Spleen (tissue), 11 donors: Measurements from ENCODE around the gene SPATC1L. TPM values are rescaled to one million over a fixed set of nuclear protein-coding genes. Genes with fewer than 3 reads are reported as not detected.
A peak's percentile ranks its signal among the peaks of the same experiment; 100 is the strongest.

Experiments used
- DNase-seq: peaks from one replicate; pipeline ENCODE4 v3.0.0-alpha.2; 2020
- H3K27ac ChIP-seq, 8 donors: fragments of 200-600 bp; sonication (generic) in 7 of 8; 1 replicate in 4 of 8; 2 replicates in 4 of 8; pipeline versions ENCODE4 v1.5.0 to v1.8.0; 2016 to 2021; ENCODE audit warnings: inconsistent platforms in 4 of 8, mild to moderate bottlenecking in 4 of 8, moderate library complexity in 1 of 8
- H3K27me3 ChIP-seq, 7 donors: fragments of 200-600 bp; sonication (generic) in 6 of 7; replicated peaks in 1 of 7; 1 replicate in 4 of 7; 2 replicates in 3 of 7; pipeline versions ENCODE4 v1.5.0 to v1.8.0; 2016 to 2021; ENCODE audit warnings: inconsistent platforms in 3 of 7, mild to moderate bottlenecking in 1 of 7
- H3K36me3 ChIP-seq, 6 donors: fragments of 200-600 bp; sonication (generic) in 5 of 6; 1 replicate in 4 of 6; 2 replicates in 2 of 6; pipeline versions ENCODE4 v1.5.0 to v1.8.0; 2016 to 2021; ENCODE audit warnings: inconsistent platforms in 2 of 6
- H3K4me1 ChIP-seq, 6 donors: fragments of 200-600 bp; sonication (generic) in 5 of 6; 1 replicate in 3 of 6; 2 replicates in 3 of 6; pipeline versions ENCODE4 v1.5.0 to v1.8.0; 2016 to 2021; ENCODE audit warnings: inconsistent platforms in 3 of 6
- H3K4me3 ChIP-seq, 8 donors: fragments of 200-600 bp; sonication (generic) in 7 of 8; 1 replicate in 4 of 8; 2 replicates in 4 of 8; pipeline versions ENCODE4 v1.5.0 to v1.8.0; 2016 to 2021; ENCODE audit warnings: inconsistent platforms in 4 of 8, mild to moderate bottlenecking in 4 of 8, moderate library complexity in 2 of 8
- H3K9me3 ChIP-seq, 8 donors: fragments of 200-600 bp; sonication (generic) in 7 of 8; 1 replicate in 4 of 8; 2 replicates in 4 of 8; pipeline versions ENCODE4 v1.5.0 to v1.8.0; 2016 to 2021; ENCODE audit warnings: inconsistent platforms in 4 of 8
- CTCF ChIP-seq, 11 experiments: fragments of 200-600 bp in 7 of 11; fragments of 450-650 bp in 4 of 11; sonication (generic) in 4 of 11; IDR thresholded peaks in 8 of 11; conservative IDR thresholded peaks in 3 of 11; 1 replicate in 7 of 11; 2 replicates in 4 of 11; pipeline versions ENCODE4 v1.4.0 to v1.8.0; 2016 to 2021; ENCODE audit warnings: antibody characterized with exemption in 11 of 11, inconsistent platforms in 4 of 11, mild to moderate bottlenecking in 1 of 11
- POLR2A ChIP-seq, 3 donors: fragments of 450-650 bp; IDR thresholded peaks; one replicate each; pipeline ENCODE4 v1.5.1; 2017; ENCODE audit warnings: antibody characterized with exemption in 3 of 3, mild to moderate bottlenecking in 1 of 3
- POLR2AphosphoS5 ChIP-seq, 3 donors: sonication (generic); formaldehyde crosslinking; IDR thresholded peaks; one replicate each; pipeline ENCODE4 v1.5.1; 2017; ENCODE audit warnings: antibody characterized with exemption in 3 of 3
- WGBS, 5 donors: extraction: QIAGEN DNeasy Blood & Tissue Kit in 3 of 5; methylation state at CpG; one replicate each; pipeline versions ENCODE4 v1.1.5 to v1.1.7; 2013 to 2018; 5-methylcytosine and 5-hydroxymethylcytosine counted together
- intact Hi-C: fragments of 100-400 bp; cut with DNase I; formaldehyde crosslinking; loops from one replicate; pipeline ENCODE4 v1.15.0; 2023; ENCODE audit warnings: low total_unique reads
- polyA plus RNA-seq, 3 donors: library from polyadenylated mRNA; stranded (reverse); fragments of 200-250 nt; gene quantifications; one replicate each; pipeline ENCODE4 v1.2.1, GENCODE V29; 2013
- total RNA-seq, 7 donors: library from RNA; depleted of rRNA in 3 of 7; stranded (reverse); fragments of >200 nt in 3 of 7; fragmentation: NEBNext Ultra II Directional in 4 of 7; extraction: Animal tissue kit (Norgen Biotek cat#: 25700) in 4 of 7; gene quantifications; one replicate each; pipeline versions ENCODE4 v1.1.0 to v1.2.1, GENCODE V29; 2016 to 2021
- donor health status: healthy with polysubstance abuse.
- donor health status: DM: no; HTN: no; CAD: no; lungs with moderate emphysema.
- donor health status: DM: no; HTN: no; CAD: no.
- donor health status: Bipolar disorder and iron deficiency.
- donor health status: healthy.
- donor health status: DM: no; HTN: no; CAD: no.
- donor health status: DM: yes; HTN: yes; CAD: no.

Gene SPATC1L
- total and polyA plus RNA-seq, 10 donors: 4.4 to 13.4 (median 9.8) TPM

GRCh38 chr21:46214478-46215340 is 30.4 kb upstream of the SPATC1L start:
- H3K9me3 ChIP-seq: no peaks in the 10 kb centered on the region
- H3K4me3 ChIP-seq: no peak overlapping the region
- WGBS, 5 donors: 95 to 98% (median 96%) methylated on average over 19 to 27 of the region's 27 CpGs
- no peaks in the 10 kb centered on the region for H3K4me1 ChIP-seq
- H3K27me3 ChIP-seq: no peaks in the 10 kb centered on the region
- TF ChIP-seq POLR2A (IDR thresholded peaks at IDR 0.05) (no peak), POLR2AphosphoS5 (IDR thresholded peaks at IDR 0.05) (no peak), CTCF (IDR thresholded peaks at IDR 0.05 in 8 of 11, conservative IDR thresholded peaks at IDR 0.05 in 3 of 11) (no peak)
- H3K36me3 ChIP-seq: peaks cover 0 to 96% (median 25%) of the 10 kb centered on the region in 6 donors
- no peak overlapping the region for H3K27ac ChIP-seq
- DNase-seq: peak; percentile 62
- intact Hi-C loops: no loop called here

DNA sequence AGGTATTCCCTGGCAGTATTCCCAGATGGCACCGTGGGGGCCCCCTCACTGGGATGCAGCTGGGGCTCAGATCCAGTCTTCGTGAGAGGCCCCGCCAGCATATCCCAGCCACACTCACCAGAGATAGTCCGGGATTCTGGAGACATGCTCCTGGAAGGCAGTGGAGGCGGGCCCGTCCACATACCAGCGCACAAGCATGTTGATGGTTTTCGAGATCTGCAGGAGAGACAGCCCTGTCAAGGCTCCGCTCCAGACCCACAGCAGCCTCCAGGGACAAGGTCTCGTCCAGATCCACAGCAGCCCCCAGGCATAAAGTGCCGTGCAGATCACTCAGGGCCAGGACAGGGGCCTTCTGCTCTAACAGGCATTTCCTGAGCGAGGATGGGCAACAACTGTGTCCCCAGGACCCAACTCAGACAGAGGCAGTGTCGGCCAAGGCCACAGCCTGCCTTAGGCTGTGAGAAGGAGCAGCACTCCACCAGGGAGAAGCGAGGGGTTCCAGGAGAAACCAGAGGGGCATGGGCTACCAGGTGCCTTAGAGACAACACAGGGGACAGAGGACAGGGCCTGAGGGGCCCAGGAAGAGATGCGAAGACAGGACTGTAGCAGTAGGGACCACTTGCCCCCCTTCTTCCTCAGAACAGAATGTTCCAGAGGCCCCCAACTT is 29.5 kb upstream of the SPATC1L start:
- WGBS, 5 donors: 93 to 98% (median 94%) methylated on average over 6 to 15 of the region's 15 CpGs
- H3K36me3 ChIP-seq: peaks cover 0 to 96% (median 26%) of the 10 kb centered on the region in 6 donors
- H3K27ac ChIP-seq: no peak overlapping the region
- H3K4me3 ChIP-seq: no peak overlapping the region
- DNase-seq: peak; percentile 50
- no peaks in the 10 kb centered on the region for H3K9me3 ChIP-seq
- intact Hi-C loops: no loop called here
- H3K4me1 ChIP-seq: no peaks in the 10 kb centered on the region
- TF ChIP-seq POLR2A (IDR thresholded peaks at IDR 0.05) (no peak), POLR2AphosphoS5 (IDR thresholded peaks at IDR 0.05) (no peak), CTCF (IDR thresholded peaks at IDR 0.05 in 8 of 11, conservative IDR thresholded peaks at IDR 0.05 in 3 of 11) (no peak)
- no peaks in the 10 kb centered on the region for H3K27me3 ChIP-seq

- DNase-seq: peak; percentile 67
- intact Hi-C loops: no loop called here
- H3K4me1 ChIP-seq: no peaks in the 10 kb centered on the region
- TF ChIP-seq POLR2A (IDR thresholded peaks at IDR 0.05) (no peak), CTCF (IDR thresholded peaks at IDR 0.05 in 8 of 11, conservative IDR thresholded peaks at IDR 0.05 in 3 of 11) (no peak), POLR2AphosphoS5 (IDR thresholded peaks at IDR 0.05) (no peak)
- H3K27me3 ChIP-seq: no peaks in the 10 kb centered on the region
- no peak overlapping the region for H3K27ac ChIP-seq
- WGBS, 5 donors: 93 to 97% (median 94%) methylated on average over 12 to 18 of the region's 18 CpGs
- H3K9me3 ChIP-seq: no peaks in the 10 kb centered on the region
- no peak overlapping the region for H3K4me3 ChIP-seq
- peaks cover 0 to 98% (median 33%) of the 10 kb centered on the region in 6 donors for H3K36me3 ChIP-seq
Observed at GRCh38 chr21:46212721-46213484, 28.6 kb upstream of the SPATC1L start.
